Measurements from ENCODE around the gene LARP4B.
A peak's percentile ranks its signal among the peaks of the same experiment; 100 is the strongest.

LARP4B gene

GRCh38 chr10:931326-932318, at the start of gene LARP4B:
Gene LARP4B (minus strand): TSS chr10:931705. CDS start chr10:885721, 45,984 bp downstream.
- H3K4me3 ChIP-seq (ENCODE audit: low read depth, low read length) = peak within 1 kb of the TSS; percentile 74
- POLR2A ChIA-PET = interaction anchor here (1.2 kb wide), 1 partner anchor 118 kb away, joined by 3 read pairs; the partner anchor contains the start of gene IDI1
- peak; percentile 68 for DNase-seq (ENCODE audit: low read depth, low spot score)
- CTCF ChIA-PET = no interaction called here
- no peak for TF ChIP-seq CTCF (IDR thresholded peaks at IDR 0.05; ENCODE audit: insufficient read depth, low read length, missing control alignments)

DNA sequence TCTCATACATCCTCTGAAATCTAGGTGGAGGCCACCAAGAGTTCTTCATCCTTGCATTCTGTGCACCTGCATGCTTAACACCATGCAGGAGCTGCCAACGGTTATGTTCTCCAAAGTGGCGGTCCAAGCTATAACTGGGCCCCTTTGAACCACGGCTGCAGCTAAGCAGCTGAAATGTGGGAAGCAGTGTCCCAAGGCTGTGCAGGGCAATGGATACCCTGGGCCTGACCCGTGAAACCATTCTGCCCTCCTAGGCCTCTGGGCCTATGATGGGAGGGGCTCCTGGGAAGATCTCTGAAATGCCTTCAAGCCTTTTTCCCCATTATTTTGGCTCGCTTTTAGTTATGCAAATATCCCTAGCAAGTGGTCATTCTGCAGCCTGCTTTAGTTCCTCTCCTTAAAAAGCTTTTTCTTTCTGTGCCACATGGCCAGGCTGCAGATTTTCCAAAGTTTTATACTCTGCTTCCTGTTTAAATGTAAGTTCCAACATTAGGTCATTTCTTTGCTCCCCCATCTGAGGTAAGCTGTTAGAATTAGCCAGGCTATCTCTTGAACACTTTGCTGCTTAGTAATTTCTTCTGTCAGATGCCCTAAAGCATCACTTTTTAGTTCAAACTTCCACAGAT, 49.1 kb upstream of the LARP4B start:
- POLR2A ChIA-PET = no interaction called here
- TF ChIP-seq CTCF (IDR thresholded peaks at IDR 0.05; ENCODE audit: insufficient read depth, low read length, missing control alignments) = no peak
- CTCF ChIA-PET = no interaction called here
- no peak overlapping the region for H3K4me3 ChIP-seq (ENCODE audit: low read depth, low read length)
- DNase-seq (ENCODE audit: low read depth, low spot score) = no peak

GRCh38 chr10:978826-979421, 47.4 kb upstream of the LARP4B start:
- ChIA-PET POLR2A (no interaction called here), CTCF (no interaction called here)
- no peak for DNase-seq (ENCODE audit: low read depth, low spot score)
- no peak overlapping the region for H3K4me3 ChIP-seq (ENCODE audit: low read depth, low read length)
- TF ChIP-seq CTCF (IDR thresholded peaks at IDR 0.05; ENCODE audit: insufficient read depth, low read length, missing control alignments) = no peak

DNA sequence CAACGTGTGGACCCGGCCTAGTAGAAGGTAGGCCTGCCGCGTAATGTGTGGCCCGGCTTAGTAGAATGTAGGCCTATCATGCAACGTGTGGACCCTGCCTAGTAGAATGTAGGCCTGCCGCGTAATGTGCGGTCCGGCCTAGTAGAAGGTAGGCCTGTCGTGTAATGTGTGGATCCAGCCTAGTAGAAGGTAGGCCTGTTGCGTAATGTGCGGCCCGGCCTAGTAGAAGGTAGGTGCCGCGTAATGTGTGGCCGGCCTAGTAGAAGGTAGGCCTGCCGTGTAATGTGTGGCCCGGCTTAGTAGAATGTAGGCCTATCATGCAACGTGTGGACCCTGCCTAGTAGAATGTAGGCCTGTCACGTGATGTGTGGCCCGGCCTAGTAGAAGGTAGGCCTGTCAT, 44.8 kb upstream of the LARP4B start:
- CTCF ChIA-PET = no interaction called here
- no peak for TF ChIP-seq CTCF (IDR thresholded peaks at IDR 0.05; ENCODE audit: insufficient read depth, low read length, missing control alignments)
- POLR2A ChIA-PET = no interaction called here
- no peak for DNase-seq (ENCODE audit: low read depth, low spot score)
- H3K4me3 ChIP-seq (ENCODE audit: low read depth, low read length) = no peak overlapping the region

- CTCF ChIA-PET = no interaction called here
Measured at GRCh38 chr10:974785-975074, 43.2 kb upstream of the LARP4B start.

More at GRCh38 chr10:974785-975074, 43.2 kb upstream of the LARP4B start:
- DNase-seq (ENCODE audit: low read depth, low spot score) = no peak
- POLR2A ChIA-PET = no interaction called here
- no peak overlapping the region for H3K4me3 ChIP-seq (ENCODE audit: low read depth, low read length)
- TF ChIP-seq CTCF (IDR thresholded peaks at IDR 0.05; ENCODE audit: insufficient read depth, low read length, missing control alignments) = no peak

Data from AG04449 (cell line).